HG03108 (cell line): Measurements from ENCODE around the gene KCNS1.

Source experiments
- ATAC-seq: cut with Tn5 transposase; IDR thresholded peaks from one replicate; pipeline ENCODE4 v1.9.1; 2021; ENCODE audit warnings: moderate library complexity; ENCODE audit not compliant: unreplicated experiment

KCNS1 gene

GRCh38 chr20:45051204-45052060 is 49.5 kb downstream of the KCNS1 start:
- no peak for ATAC-seq

DNA sequence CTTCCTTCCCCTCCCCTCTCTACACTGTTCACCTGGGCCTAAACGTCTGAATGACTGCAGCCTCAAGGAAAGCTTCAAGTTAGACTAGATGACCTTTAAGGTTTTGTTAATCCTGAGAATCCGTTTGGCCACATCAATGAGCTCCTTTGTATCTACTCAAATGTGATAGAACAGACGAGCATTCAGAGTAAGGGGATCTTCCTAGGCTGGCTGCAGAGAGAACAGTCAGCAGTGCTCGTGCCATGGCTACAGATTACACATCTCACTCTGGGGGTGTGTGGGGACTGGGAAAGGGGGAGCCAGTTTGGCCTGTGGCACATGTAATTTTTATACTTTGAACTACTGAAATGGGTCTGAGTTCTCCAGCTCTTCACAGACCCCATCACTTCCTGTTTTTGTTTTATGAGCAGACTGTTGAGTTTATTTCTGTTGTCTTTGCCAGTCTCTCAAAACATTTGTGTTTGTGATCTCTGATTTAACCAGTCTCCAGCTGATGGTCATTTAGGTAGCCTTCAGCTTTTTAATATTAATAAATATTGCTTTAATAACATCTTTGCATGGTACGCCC is 50.9 kb downstream of the KCNS1 start:
- ATAC-seq, result no peak

- ATAC-seq, result no peak
Measured at GRCh38 chr20:45049438-45049837, 51.5 kb downstream of the KCNS1 start.

GRCh38 chr20:45047581-45048119 is 53.3 kb downstream of the KCNS1 start:
- no peak for ATAC-seq

- no peak for ATAC-seq
Measured at GRCh38 chr20:45044601-45045000, 56.3 kb downstream of the KCNS1 start.

DNA sequence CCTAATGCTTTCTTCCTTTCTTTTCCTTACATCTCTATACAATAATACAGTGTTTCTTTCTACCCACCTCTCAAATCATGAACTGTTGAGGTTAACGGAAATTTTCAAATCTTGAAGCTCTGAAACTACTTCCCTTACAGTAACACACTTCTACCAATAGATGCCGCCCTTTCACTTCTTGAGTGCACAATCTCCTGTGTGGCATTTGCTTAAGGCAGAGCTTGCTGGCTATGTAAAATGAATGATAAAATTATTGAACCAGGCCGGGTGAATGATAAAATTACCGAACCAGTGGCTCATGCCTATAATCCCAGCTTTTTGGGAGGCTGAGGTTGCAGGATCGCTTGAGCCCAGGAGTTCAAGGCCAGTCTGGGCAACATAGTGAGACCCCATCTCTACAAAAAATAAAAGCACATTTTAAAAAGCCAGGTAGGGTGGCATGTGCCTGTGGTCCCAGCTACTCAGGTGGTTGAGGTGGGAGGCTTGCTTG is 56.8 kb downstream of the KCNS1 start:
- ATAC-seq, result no peak

DNA sequence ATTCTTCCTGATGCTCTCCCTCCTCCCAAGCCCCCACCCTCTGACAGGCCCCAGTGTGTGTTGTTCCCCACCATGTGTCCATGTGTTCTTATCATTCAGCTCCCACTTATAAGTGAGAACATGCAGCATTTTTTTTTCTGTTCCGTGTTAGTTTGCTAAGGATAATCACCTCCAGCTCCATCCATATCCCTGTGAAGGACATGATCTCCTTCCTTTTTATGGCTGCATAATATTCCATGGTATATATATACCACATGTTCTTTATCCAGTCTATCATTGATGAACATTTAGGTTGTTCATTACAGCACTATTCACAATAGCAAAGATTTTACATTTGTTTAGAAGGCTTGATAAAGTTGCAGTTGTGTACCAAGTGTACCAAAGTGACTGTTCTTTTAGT is 57.9 kb downstream of the KCNS1 start:
- ATAC-seq, result no peak
